ENCODE data around the gene VPS45.
A peak's percentile ranks its signal among the peaks of the same experiment; 100 is the strongest.
"Not testable (repeated sequence)": the region's sequence is repeated elsewhere in the genome, so short reads cannot be mapped to it uniquely, and the experiment has no call there.

The VPS45 gene

GRCh38 chr1:150179867-150180266 lies 112.3 kb downstream of the VPS45 start:
- Histone ChIP-seq H3K9ac (ENCODE audit: low read depth in 1 of 2, low read length in 2 of 2) (no peak overlapping the region), H3K4me1 (ENCODE audit: control insufficient read depth in 1 of 2, insufficient read depth in 2 of 2, low read length in 2 of 2) (peaks cover 6 to 16% of the 10 kb centered on the region in 2 donors), H3K36me3 (ENCODE audit: control insufficient read depth in 1 of 2, insufficient read depth in 2 of 2, low read length in 2 of 2) (no peaks in the 10 kb centered on the region), H3K9me3 (ENCODE audit: control insufficient read depth in 1 of 2, low read length in 2 of 2) (no peaks in the 10 kb centered on the region), H3K4me3 (ENCODE audit: low read depth in 1 of 2, low read length in 2 of 2) (no peak overlapping the region), H3K27ac (ENCODE audit: low read depth, low read length) (no peak overlapping the region), H3K27me3 (ENCODE audit: control insufficient read depth in 1 of 2, insufficient read depth in 2 of 2, low read length in 2 of 2) (no peaks in the 10 kb centered on the region)

GRCh38 chr1:150180474-150180873 lies 112.9 kb downstream of the VPS45 start:
- Histone ChIP-seq H3K36me3 (ENCODE audit: control insufficient read depth in 1 of 2, insufficient read depth in 2 of 2, low read length in 2 of 2) (no peaks in the 10 kb centered on the region), H3K27me3 (ENCODE audit: control insufficient read depth in 1 of 2, insufficient read depth in 2 of 2, low read length in 2 of 2) (no peaks in the 10 kb centered on the region), H3K9me3 (ENCODE audit: control insufficient read depth in 1 of 2, low read length in 2 of 2) (no peaks in the 10 kb centered on the region), H3K4me3 (ENCODE audit: low read depth in 1 of 2, low read length in 2 of 2) (no peak overlapping the region), H3K27ac (ENCODE audit: low read depth, low read length) (no peak overlapping the region), H3K4me1 (ENCODE audit: control insufficient read depth in 1 of 2, insufficient read depth in 2 of 2, low read length in 2 of 2) (peaks cover 6 to 16% of the 10 kb centered on the region in 2 donors), H3K9ac (ENCODE audit: low read depth in 1 of 2, low read length in 2 of 2) (no peak overlapping the region)

- Histone ChIP-seq H3K4me3 (ENCODE audit: low read depth in 1 of 2, low read length in 2 of 2) (no peak overlapping the region), H3K9me3 (ENCODE audit: control insufficient read depth in 1 of 2, low read length in 2 of 2) (no peaks in the 10 kb centered on the region), H3K4me1 (ENCODE audit: control insufficient read depth in 1 of 2, insufficient read depth in 2 of 2, low read length in 2 of 2) (peaks cover 9 to 13% of the 10 kb centered on the region in 2 donors), H3K27ac (ENCODE audit: low read depth, low read length) (no peak overlapping the region), H3K27me3 (ENCODE audit: control insufficient read depth in 1 of 2, insufficient read depth in 2 of 2, low read length in 2 of 2) (no peaks in the 10 kb centered on the region), H3K9ac (ENCODE audit: low read depth in 1 of 2, low read length in 2 of 2) (no peak overlapping the region), H3K36me3 (ENCODE audit: control insufficient read depth in 1 of 2, insufficient read depth in 2 of 2, low read length in 2 of 2) (no peaks in the 10 kb centered on the region)
Measured at GRCh38 chr1:150182247-150182646, 114.7 kb downstream of the VPS45 start.

- no peaks in the 10 kb centered on the region for H3K36me3 ChIP-seq (ENCODE audit: control insufficient read depth in 1 of 2, insufficient read depth in 2 of 2, low read length in 2 of 2)
- H3K9me3 ChIP-seq (ENCODE audit: control insufficient read depth in 1 of 2, low read length in 2 of 2), result no peaks in the 10 kb centered on the region
- H3K4me1 ChIP-seq (ENCODE audit: control insufficient read depth in 1 of 2, insufficient read depth in 2 of 2, low read length in 2 of 2), result peaks cover 9% of the 10 kb centered on the region in 2 donors
- H3K9ac ChIP-seq (ENCODE audit: low read depth in 1 of 2, low read length in 2 of 2), result no peak overlapping the region
- H3K4me3 ChIP-seq (ENCODE audit: low read depth in 1 of 2, low read length in 2 of 2), result no peak overlapping the region
- H3K27ac ChIP-seq (ENCODE audit: low read depth, low read length), result no peak overlapping the region
- no peaks in the 10 kb centered on the region for H3K27me3 ChIP-seq (ENCODE audit: control insufficient read depth in 1 of 2, insufficient read depth in 2 of 2, low read length in 2 of 2)
Measured at GRCh38 chr1:150183061-150183460, 115.5 kb downstream of the VPS45 start.

- H3K27ac ChIP-seq (ENCODE audit: low read depth, low read length), result no peak overlapping the region
- no peaks in the 10 kb centered on the region for H3K36me3 ChIP-seq (ENCODE audit: control insufficient read depth in 1 of 2, insufficient read depth in 2 of 2, low read length in 2 of 2)
- no peaks in the 10 kb centered on the region for H3K27me3 ChIP-seq (ENCODE audit: control insufficient read depth in 1 of 2, insufficient read depth in 2 of 2, low read length in 2 of 2)
- no peak overlapping the region for H3K9ac ChIP-seq (ENCODE audit: low read depth in 1 of 2, low read length in 2 of 2)
- no peak overlapping the region for H3K4me3 ChIP-seq (ENCODE audit: low read depth in 1 of 2, low read length in 2 of 2)
- H3K9me3 ChIP-seq (ENCODE audit: control insufficient read depth in 1 of 2, low read length in 2 of 2), result no peaks in the 10 kb centered on the region
- H3K4me1 ChIP-seq (ENCODE audit: control insufficient read depth in 1 of 2, insufficient read depth in 2 of 2, low read length in 2 of 2), result peaks cover 0 to 3% of the 10 kb centered on the region in 2 donors
Measured at GRCh38 chr1:150185481-150185880, 117.9 kb downstream of the VPS45 start.

GRCh38 chr1:150186438-150186788 lies 118.8 kb downstream of the VPS45 start:
- H3K9ac ChIP-seq (ENCODE audit: low read depth in 1 of 2, low read length in 2 of 2); H3K27ac ChIP-seq (ENCODE audit: low read depth, low read length): not testable (repeated sequence)

GRCh38 chr1:150186789-150187559 lies 119.4 kb downstream of the VPS45 start:
- H3K4me1 ChIP-seq (ENCODE audit: control insufficient read depth in 1 of 2, insufficient read depth in 2 of 2, low read length in 2 of 2), result peaks cover 0 to 3% of the 10 kb centered on the region in 2 donors
- no peaks in the 10 kb centered on the region for H3K9me3 ChIP-seq (ENCODE audit: control insufficient read depth in 1 of 2, low read length in 2 of 2)
- no peaks in the 10 kb centered on the region for H3K27me3 ChIP-seq (ENCODE audit: control insufficient read depth in 1 of 2, insufficient read depth in 2 of 2, low read length in 2 of 2)
- H3K36me3 ChIP-seq (ENCODE audit: control insufficient read depth in 1 of 2, insufficient read depth in 2 of 2, low read length in 2 of 2), result no peaks in the 10 kb centered on the region
- H3K9ac ChIP-seq (ENCODE audit: low read depth in 1 of 2, low read length in 2 of 2), result no peak overlapping the region
- no peak overlapping the region for H3K27ac ChIP-seq (ENCODE audit: low read depth, low read length)
- H3K4me3 ChIP-seq (ENCODE audit: low read depth in 1 of 2, low read length in 2 of 2), result peak overlapping the region; percentile 29 to 48

More at GRCh38 chr1:150186438-150186788, 118.8 kb downstream of the VPS45 start:
- not testable (repeated sequence) for H3K9me3 ChIP-seq (ENCODE audit: control insufficient read depth in 1 of 2, low read length in 2 of 2); H3K27me3 ChIP-seq (ENCODE audit: control insufficient read depth in 1 of 2, insufficient read depth in 2 of 2, low read length in 2 of 2); H3K4me3 ChIP-seq (ENCODE audit: low read depth in 1 of 2, low read length in 2 of 2); H3K4me1 ChIP-seq (ENCODE audit: control insufficient read depth in 1 of 2, insufficient read depth in 2 of 2, low read length in 2 of 2); H3K36me3 ChIP-seq (ENCODE audit: control insufficient read depth in 1 of 2, insufficient read depth in 2 of 2, low read length in 2 of 2)

GRCh38 chr1:150187560-150187931 lies 120.0 kb downstream of the VPS45 start:
- H3K27ac ChIP-seq (ENCODE audit: low read depth, low read length), result no peak overlapping the region
- H3K9me3 ChIP-seq (ENCODE audit: control insufficient read depth in 1 of 2, low read length in 2 of 2), result no peaks in the 10 kb centered on the region
- peaks cover 0 to 3% of the 10 kb centered on the region in 2 donors for H3K4me1 ChIP-seq (ENCODE audit: control insufficient read depth in 1 of 2, insufficient read depth in 2 of 2, low read length in 2 of 2)
- no peaks in the 10 kb centered on the region for H3K27me3 ChIP-seq (ENCODE audit: control insufficient read depth in 1 of 2, insufficient read depth in 2 of 2, low read length in 2 of 2)
- no peak overlapping the region for H3K9ac ChIP-seq (ENCODE audit: low read depth in 1 of 2, low read length in 2 of 2)
- no peaks in the 10 kb centered on the region for H3K36me3 ChIP-seq (ENCODE audit: control insufficient read depth in 1 of 2, insufficient read depth in 2 of 2, low read length in 2 of 2)
- no peak overlapping the region for H3K4me3 ChIP-seq (ENCODE audit: low read depth in 1 of 2, low read length in 2 of 2)

- no peak overlapping the region for H3K4me3 ChIP-seq (ENCODE audit: low read depth in 1 of 2, low read length in 2 of 2)
- no peaks in the 10 kb centered on the region for H3K9me3 ChIP-seq (ENCODE audit: control insufficient read depth in 1 of 2, low read length in 2 of 2)
- no peak overlapping the region for H3K27ac ChIP-seq (ENCODE audit: low read depth, low read length)
Measured at GRCh38 chr1:150192012-150192411, 124.4 kb downstream of the VPS45 start.

GRCh38 chr1:150194381-150195031 lies 126.9 kb downstream of the VPS45 start:
- Histone ChIP-seq H3K4me1 (ENCODE audit: control insufficient read depth in 1 of 2, insufficient read depth in 2 of 2, low read length in 2 of 2) (no peaks in the 10 kb centered on the region), H3K27me3 (ENCODE audit: control insufficient read depth in 1 of 2, insufficient read depth in 2 of 2, low read length in 2 of 2) (no peaks in the 10 kb centered on the region), H3K27ac (ENCODE audit: low read depth, low read length) (no peak overlapping the region), H3K9me3 (ENCODE audit: control insufficient read depth in 1 of 2, low read length in 2 of 2) (no peaks in the 10 kb centered on the region), H3K4me3 (ENCODE audit: low read depth in 1 of 2, low read length in 2 of 2) (no peak overlapping the region), H3K36me3 (ENCODE audit: control insufficient read depth in 1 of 2, insufficient read depth in 2 of 2, low read length in 2 of 2) (no peaks in the 10 kb centered on the region), H3K9ac (ENCODE audit: low read depth in 1 of 2, low read length in 2 of 2) (no peak overlapping the region)

More at GRCh38 chr1:150192012-150192411, 124.4 kb downstream of the VPS45 start:
- Histone ChIP-seq H3K9ac (ENCODE audit: low read depth in 1 of 2, low read length in 2 of 2) (no peak overlapping the region), H3K36me3 (ENCODE audit: control insufficient read depth in 1 of 2, insufficient read depth in 2 of 2, low read length in 2 of 2) (no peaks in the 10 kb centered on the region), H3K4me1 (ENCODE audit: control insufficient read depth in 1 of 2, insufficient read depth in 2 of 2, low read length in 2 of 2) (no peaks in the 10 kb centered on the region), H3K27me3 (ENCODE audit: control insufficient read depth in 1 of 2, insufficient read depth in 2 of 2, low read length in 2 of 2) (no peaks in the 10 kb centered on the region)

Measured in duodenal mucosa (tissue), 2 donors.